HG02571 (cell line): ENCODE data around the gene HMSD.

Experiments used
- ATAC-seq: cut with Tn5 transposase; IDR thresholded peaks from one replicate; pipeline ENCODE4 v1.9.1; 2021; ENCODE audit warnings: mild to moderate bottlenecking, moderate library complexity; ENCODE audit not compliant: unreplicated experiment

HMSD gene

DNA sequence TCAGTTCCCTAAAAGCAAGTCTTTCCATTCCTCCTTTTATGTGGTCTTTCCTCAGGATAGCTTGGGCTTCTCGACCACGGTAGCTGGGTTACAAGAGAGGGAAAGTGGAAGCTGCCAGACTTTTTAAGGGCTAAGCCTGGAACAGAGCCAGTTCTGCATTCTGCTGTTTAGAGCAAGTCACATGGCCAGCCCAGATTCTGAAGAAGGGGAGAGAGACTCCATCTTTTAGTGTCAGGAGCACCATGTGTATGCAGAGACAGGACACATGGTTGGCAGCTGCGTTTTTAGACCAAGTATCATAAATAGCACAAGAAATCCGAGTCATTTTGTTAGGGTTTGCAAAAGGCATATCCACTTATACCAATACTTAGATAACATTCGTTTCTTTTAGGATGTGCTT lies 4.7 kb downstream of the HMSD start:
- ATAC-seq: no peak

DNA sequence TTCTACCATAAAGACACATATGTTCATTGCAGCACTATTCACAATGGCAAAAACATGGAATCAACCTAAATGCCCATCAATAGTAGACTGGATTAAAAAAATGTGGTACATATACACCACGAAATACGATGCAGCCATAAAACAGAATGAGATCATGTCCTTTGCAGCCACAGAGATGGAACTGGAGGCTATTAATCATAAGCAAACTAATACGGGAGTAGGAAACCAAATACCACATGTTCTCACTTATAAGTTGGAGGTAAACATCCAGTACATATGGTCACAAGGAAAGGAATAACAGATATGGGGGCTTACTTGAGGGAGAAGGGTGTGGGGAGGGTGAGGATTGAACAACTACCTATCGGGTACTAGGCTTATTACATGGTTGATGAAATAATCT lies 7.7 kb downstream of the HMSD start:
- no peak for ATAC-seq

DNA sequence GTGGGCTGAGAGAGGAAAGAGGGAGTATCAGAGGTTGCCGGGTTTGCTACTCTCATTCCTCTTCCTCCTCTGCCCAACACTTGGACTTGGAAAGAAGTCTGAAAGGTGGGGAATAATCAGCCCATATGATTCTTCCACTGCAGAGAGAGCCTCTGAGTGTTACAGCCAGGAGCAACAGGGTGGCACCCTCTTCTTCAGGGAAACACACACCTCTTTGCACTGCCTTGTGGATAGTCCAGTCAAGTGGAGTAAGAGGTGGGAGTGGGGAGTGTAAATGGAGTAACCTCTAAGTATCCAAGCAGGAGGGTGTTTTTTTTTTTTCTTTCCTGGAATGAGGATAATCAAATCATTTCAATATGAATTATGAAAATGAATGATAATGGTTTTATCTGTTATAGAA lies 11.8 kb downstream of the HMSD start:
- no peak for ATAC-seq

DNA sequence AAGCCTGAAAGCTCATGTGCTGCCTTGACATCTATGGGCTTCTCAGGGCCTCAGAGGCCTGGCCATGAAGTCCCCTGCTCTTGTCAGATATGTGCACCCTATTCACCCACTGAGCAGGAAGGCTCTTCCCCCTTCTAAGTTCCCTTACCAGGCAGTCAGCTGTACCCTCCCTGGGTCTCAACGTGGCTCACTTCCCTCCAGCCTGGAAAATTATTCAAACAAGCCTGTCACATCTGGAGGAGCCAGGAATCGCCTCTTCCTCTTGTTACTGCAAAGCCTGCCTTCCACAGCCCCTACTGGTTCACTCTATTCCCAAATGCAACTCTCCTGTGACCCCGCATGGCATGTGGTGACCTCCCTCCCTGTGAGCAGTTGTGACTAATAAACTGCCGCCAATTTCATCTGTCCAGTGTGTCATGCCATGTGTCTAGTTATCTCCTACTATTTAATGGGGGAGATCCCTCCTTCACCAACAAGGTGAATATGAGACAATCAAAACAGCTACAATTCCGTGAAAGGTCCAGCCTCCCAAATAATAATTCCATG lies 12.4 kb downstream of the HMSD start:
- ATAC-seq: no peak

DNA sequence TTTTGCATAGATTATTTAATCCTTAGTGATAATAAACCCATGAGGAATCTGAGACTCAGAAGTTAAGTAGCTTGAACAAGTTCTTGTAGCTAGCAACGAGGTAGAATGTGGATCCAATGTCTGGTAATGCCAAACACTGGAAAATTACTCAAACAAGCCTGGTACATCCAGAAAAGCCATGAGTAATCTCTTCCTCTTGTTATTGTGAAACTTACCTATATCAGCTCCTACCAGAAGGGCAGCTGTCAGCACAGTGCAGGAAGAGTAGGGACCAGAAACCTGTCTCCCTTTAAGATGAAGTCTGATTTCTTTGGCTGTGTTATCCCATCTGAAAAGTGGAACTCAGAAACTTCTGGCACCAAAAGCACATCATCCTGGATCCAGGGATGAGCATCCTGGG lies 13.0 kb downstream of the HMSD start:
- ATAC-seq: no peak

DNA sequence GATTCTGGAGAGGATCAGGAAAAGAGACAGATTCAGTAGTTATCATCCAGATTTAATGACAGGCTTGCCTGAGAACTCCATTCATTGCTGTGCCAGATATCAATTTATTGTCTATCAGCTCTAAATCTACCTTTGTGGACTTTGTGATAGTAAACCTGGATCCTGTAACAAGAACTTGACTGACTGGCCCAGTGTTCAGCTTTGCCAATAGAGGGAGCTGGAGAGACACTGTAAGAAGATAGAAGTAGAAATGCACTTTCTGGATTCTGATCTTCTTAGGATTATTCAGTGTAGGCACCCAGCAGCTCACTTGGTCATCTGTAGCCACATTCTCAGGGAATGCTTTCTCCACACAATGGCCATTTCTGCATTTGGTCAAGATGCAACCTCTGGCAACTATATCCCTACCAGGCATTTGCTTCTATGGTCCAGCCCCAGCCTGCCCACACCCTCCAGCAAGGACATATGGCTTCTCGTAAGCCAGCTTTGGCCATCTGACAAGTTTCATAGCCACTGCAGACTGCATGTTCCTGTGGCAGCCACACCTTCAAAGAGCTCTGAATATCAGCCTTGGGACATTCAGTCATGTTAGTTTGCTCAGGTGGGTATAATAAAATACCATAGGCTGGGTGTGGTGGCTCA lies 14.6 kb downstream of the HMSD start:
- peak; percentile 73 for ATAC-seq

DNA sequence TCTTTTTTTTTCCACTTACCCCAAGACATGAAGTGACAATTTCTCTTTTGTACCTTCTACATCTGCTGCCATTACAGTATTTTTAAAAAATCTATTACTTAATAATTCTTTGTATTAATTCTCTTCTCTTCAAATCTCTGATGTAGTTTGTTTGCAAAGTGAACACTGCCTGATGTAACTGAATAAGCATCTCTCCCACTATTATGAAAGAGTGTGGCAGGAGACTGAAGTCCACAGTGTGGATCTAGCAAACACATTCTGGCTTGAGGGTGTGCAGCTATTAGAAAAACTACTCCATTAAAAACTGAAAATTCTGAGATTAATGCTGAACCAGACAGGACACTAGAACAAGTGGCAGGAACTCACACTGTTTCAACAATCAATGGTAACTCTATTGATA lies 15.8 kb downstream of the HMSD start:
- ATAC-seq: no peak

DNA sequence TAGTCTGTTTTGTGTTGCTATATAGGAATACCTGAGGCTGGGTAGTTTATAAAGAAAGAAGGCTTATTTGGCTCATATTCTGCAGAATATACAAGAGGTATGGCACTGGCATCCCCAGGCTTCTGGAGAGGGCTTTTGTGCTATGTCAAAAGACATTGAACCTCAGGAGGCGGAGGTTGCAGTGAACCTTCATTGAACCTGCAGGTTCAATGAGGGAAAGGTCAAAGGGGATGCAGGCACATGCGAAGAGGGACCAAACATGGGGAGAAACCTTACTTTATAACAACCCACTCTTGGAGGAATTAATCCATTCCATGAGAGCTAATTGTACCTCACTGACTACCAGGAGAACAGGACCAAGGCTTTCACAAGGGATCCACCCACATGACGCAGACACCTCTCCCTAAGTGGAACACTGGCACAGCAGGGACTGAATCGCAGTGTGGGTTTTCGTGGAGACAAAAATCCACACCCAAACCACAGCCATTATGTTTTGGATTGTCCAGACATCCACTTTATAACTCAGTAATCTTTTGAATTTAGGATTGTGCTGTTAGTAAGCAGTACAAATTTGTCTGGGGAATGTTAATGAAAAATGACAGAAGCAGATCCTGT lies 16.7 kb downstream of the HMSD start:
- no peak for ATAC-seq

DNA sequence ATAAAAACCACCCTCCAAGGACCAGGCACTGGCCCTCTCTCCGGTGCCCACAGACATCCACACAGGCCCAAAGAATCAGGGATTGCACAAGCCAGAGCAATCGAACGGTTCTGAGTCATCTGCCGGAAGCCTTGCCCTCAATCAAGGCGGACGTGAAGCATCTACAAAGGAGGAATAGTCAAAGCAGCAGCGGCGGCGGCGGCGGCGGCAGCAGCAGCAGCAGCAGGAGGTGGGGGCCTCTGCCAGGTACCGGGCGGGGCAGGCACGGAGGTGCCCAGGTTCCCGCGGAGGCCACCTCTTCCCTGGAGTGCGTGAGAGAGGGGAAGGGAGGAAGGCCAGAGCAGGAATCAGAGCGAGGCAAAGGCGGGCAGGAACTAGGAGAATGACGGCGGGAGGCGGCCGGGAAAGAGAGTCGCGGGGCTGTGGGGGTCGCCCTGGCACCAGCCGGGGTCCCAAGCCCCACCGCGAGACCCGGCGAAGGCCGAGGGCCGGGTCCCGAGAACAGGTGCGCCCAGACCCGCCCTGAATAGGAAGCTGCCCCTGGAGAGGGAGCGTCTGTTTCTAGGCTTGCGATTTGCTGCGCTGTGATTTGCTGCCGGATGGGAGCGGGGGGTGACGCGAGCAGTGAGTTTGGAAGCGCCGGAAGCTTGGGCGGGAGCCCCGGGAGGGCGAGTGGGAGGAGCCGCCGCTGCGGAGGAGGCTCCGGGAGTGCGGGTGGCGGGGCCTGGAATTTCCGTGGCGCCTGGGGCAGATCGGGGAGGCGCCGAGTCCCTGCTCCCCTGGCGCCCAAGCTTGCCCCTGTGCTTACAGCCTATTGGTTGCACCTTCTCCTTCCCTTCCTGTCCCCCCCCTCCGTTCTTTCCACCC lies 21.1 kb downstream of the HMSD start, which contains the start of gene SERPINB8:
Gene SERPINB8, plus strand, starts transcription at position 140 of the 867 bp plus-strand sequence. CDS start 8,228 bp downstream, outside the sequence.
- ATAC-seq: peak; percentile 93

DNA sequence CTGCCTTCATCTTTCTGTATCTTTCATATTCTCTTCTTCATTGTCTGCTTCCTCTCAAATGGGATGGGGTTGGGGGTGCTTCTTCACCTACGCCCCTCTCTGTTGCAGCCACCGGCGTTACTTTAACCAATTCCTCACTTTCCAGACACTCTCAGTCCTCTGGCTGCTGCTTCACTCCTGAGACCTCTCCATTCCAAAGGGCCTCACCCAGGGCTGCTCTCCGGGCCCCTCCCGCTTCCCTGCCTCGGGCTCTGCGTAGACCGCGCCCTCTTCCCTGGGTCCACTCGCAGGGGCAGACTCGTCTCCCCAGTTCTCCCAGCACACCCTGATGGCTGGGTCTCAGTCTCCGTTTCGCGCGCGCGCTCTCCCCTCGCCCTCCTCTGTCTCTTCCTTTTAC lies 21.7 kb downstream of the HMSD start:
- ATAC-seq: no peak

DNA sequence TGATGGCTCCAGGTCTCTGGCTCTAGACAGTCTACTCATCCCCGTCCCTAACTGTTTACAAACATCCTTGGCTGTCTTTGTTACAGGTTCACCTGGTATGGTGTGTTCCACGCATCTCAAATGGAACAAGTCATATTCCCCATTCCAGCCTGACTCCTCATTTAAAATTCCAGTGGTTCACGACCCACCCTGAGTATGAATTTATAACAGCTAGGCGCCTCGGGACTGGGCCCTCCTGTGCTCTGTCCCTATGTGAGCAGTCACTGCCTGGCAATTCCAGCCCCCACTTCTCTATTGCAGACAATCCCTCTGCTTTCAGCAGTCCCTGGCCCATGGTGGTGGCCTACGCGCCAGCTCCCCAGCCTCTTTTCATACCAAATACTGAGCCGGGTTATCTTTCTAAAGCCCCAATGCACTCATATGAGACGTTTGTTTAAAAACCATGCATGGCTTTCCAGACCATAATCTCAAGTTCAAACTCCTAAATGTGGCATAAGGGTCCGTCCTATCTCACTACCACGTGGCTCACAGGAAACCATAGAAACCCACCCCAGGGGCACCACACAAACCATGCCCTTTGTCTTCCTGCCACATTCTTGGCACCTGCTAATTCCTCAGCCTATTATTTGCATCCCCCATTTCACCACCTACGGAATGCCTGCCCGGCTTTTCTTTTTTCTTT lies 22.4 kb downstream of the HMSD start:
- no peak for ATAC-seq

DNA sequence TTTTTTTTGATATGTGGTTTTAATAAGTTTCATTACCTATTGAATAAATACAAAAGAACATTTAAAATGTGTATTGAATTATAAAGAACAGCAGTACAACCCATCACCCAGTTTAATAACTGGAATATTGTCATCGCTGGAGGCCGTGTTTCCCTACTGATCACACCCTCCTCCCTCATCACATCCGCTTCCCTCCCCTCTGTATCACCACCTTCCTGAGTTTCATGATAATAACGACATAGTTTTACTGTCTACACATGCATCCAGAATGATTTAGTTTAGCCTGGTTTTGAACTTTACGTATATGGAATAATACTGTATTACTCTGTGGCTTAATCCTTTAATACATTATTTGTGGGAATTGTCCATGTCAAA lies 22.9 kb downstream of the HMSD start:
- no peak for ATAC-seq

DNA sequence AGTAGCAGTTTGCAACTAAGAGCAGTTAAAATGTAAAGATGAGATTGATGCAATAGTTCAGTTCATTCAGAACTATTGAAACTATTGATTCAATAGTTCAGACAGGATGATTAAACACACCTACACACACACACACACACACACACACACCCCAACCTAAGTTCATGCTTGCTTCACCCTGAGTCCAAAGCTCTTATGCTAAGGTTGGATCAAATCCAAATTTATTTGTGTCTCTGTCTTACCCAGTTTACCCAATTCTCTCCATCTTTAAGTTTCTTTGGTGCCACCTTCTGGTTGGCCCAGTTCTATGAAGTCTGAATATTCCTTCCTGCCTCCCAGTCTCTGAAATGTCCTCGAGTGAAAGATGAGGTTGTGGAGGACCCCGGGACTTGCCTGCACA lies 25.9 kb downstream of the HMSD start:
- ATAC-seq: no peak

DNA sequence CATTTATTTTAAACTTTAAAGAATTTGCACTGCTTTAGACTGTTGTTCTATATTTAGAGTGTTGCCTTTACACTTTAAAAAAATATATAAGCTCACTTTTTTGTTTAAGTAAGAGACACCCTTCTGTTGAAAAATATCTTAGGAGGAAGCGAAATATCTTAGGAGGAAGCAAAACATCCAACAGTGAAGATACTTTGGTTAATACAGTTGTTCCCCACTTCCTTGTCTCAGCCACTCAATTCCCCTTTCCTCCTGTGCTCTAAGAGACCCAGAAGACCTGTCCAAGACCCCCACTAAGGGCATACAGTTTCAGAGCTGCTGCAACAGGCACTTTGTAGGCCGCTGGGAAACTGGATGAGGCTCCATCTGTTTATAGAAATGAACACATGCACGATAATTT lies 26.5 kb downstream of the HMSD start:
- no peak for ATAC-seq

DNA sequence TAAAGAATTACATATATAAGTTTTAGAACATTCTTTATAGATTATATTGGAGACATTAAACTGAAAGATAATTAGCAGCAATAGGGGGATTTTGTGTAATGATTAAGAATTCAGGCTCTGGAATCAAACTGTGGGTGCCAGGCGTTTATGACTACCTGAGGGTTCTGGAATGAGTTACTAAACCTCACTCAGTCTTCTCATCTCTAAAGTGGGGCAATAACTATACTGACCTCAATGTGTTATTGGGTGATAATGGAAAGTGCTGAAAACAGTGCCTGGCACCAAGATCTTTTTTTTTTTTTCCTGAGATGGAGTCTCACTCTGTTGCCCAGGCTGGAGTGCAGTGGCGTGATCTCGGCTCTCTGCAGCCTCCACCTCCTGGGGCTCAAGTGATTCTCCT lies 27.9 kb downstream of the HMSD start:
- no peak for ATAC-seq

DNA sequence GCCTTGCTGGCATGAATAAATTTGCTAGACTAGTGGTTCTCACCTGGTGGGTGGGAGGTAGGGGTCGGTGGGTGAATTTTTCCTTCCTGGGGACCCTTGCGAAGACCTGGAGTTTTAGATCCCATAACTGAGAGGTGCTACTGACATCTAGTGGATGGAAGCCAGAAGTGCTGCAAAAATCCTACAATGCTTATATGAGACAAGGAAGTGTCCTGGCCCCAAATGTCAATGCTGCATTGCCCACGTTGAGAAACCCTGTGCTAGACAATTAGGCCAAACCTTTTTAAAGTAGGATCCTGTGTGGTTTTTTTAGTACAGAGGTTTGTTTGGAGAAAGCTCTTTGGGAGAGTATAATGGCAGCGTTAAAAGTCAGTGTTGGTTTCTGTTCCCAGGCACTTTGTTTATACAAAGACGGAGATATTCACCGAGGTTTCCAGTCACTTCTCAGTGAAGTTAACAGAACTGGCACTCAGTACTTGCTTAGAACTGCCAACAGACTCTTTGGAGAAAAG lies 30.4 kb downstream of the HMSD start:
- ATAC-seq: peak; percentile 62

DNA sequence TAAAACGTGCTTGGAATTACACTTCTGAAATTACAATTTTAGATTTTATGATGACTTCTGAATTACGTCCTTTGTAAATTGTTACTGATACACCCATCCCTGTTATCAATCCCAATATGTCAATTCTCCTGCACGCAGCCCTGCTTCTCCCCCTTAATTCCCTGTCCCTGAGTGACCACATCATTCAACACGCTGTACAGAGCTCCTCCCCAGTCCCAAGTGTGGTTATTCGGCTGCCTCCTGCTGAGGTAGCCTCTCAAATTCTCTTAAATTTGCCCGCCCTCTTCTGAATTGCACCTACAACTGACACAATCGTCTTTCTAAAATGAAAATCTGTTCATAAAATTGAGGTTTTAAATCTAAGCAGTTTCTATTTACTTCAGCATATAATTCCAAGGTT lies 30.9 kb downstream of the HMSD start:
- no peak for ATAC-seq

DNA sequence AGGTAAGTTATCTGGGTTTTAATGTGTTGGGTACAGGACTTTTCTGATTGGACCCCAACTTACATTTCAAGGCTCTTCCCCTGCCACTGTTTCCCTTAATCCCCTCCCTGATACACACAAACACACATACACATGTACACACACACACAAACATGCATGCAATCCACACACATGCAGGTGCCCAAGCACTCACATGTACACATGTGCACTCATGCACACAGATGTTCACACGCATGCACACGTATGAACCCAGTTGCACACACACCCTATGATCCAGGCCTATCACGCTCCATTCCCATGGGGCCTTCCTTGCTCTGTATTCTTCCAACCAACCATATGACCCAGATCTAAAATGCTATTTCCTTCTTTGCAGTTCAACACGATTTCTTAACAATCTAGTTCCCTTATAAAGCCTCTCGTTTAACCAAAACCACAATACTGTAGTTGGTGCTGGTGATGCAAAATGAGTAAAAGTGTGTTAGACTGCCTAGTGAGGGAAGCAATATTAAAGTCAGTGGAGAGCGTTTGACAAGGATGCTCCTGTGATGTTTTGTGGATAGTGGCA lies 31.9 kb downstream of the HMSD start:
- ATAC-seq: no peak

DNA sequence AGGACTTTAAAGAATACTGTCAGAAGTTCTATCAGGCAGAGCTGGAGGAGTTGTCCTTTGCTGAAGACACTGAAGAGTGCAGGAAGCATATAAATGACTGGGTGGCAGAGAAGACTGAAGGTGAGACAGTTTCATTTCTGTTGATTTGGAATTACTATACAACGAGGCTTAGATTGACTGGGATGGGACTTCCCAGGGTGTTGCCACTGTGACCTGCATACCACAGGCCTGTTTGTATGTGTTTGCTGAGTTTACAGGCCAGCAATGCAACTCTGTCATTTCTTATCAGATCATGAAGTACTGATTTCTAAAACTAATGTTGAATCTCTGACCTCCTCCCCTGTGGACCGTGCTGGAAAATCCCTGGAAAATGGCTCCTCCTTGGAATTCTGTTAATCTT lies 32.6 kb downstream of the HMSD start:
- ATAC-seq: no peak

DNA sequence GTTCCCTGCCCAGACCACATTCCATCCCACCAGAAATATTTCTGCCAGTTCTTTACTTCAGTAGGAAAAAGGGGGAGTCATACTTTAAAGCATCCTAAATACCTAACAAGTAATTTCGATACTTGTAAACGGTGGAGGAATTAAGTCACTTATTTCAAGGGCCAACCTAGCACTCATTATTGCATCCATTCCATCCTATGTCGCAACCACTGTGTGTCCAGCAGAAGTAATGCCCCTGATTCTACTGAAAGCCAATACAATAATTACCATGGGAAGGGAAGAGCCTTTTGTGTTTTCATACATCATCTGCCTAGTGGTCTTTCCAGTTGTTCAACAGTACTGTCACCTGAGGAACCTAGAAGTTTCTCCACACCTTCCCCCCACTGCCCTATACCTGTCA lies 33.3 kb downstream of the HMSD start:
- no peak for ATAC-seq

DNA sequence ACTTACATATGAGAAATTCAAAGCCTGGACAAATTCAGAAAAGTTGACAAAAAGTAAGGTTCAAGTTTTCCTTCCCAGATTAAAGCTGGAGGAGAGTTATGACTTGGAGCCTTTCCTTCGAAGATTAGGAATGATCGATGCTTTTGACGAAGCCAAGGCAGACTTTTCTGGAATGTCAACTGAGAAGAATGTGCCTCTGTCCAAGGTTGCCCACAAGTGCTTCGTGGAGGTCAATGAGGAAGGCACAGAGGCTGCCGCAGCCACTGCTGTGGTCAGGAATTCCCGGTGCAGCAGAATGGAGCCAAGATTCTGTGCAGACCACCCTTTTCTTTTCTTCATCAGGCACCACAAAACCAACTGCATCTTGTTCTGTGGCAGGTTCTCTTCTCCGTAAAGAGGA lies 37.8 kb downstream of the HMSD start:
- ATAC-seq: no peak
